Measurements from ENCODE around the gene SIGLEC6. TPM values are rescaled to one million over a fixed set of nuclear protein-coding genes. Genes with fewer than 3 reads are reported as not detected.

SIGLEC6 gene
- total RNA-seq, 1 experiment from 2014 or later, result not detected

GRCh38 chr19:51559240-51559639 is 27.8 kb upstream of the SIGLEC6 start:
- Histone ChIP-seq H3K9me3 (ENCODE audit: control insufficient read depth in 1 of 2, insufficient read depth in 1 of 2, low read depth in 1 of 2, low read length in 2 of 2) (no peaks in the 10 kb centered on the region), H3K9ac (ENCODE audit: low read length) (no peak overlapping the region), H3K79me2 (ENCODE audit: insufficient read depth, low read length) (no peaks in the 10 kb centered on the region), H3K4me3 (replicated peaks in 1 of 2; ENCODE audit: low read depth in 1 of 2, low read length in 2 of 2) (no peak overlapping the region), H3K36me3 (ENCODE audit: control insufficient read depth in 1 of 2, insufficient read depth in 2 of 2, low read length in 2 of 2) (no peaks in the 10 kb centered on the region), H2AFZ (ENCODE audit: low read depth, low read length, poor library complexity, severe bottlenecking) (no peak overlapping the region), H3K4me1 (ENCODE audit: control insufficient read depth in 1 of 2, insufficient read depth in 2 of 2, low read length in 2 of 2) (no peaks in the 10 kb centered on the region), H4K20me1 (ENCODE audit: insufficient read depth) (no peaks in the 10 kb centered on the region), H3K4me2 (ENCODE audit: low read length) (no peak overlapping the region), H3K27ac (ENCODE audit: low read depth, low read length) (no peak overlapping the region), H3K27me3 (ENCODE audit: insufficient read depth, low read length) (peaks cover 25% of the 10 kb centered on the region), H3K9me2 (ENCODE audit: insufficient read depth) (no peaks in the 10 kb centered on the region)
- ChIA-PET CTCF (no interaction called here), POLR2A (no interaction called here), RAD21 (ENCODE audit: low non-redundant PET in 1 of 2, low total read pairs in 2 of 2, uncharacterized antibody in 2 of 2, unreplicated experiment in 2 of 2) (no interaction called here)
- DNase-seq (ENCODE audit: low read depth, low spot score) (no peak), ATAC-seq (no peak)
- no TSS peak for BruUV-seq (replicated peaks)
- TF ChIP-seq JUND (IDR thresholded peaks at IDR 0.05) (no peak), ATF3 (IDR thresholded peaks at IDR 0.05) (no peak), SP1 (IDR thresholded peaks at IDR 0.05; ENCODE audit: low read depth) (no peak), TCF7L2 (IDR thresholded peaks at IDR 0.05; ENCODE audit: borderline replicate concordance, extremely low read depth, insufficient read depth, insufficient read length) (no peak), REST (IDR thresholded peaks at IDR 0.05; ENCODE audit: low read depth) (no peak), CBX3 (IDR thresholded peaks at IDR 0.05; ENCODE audit: low read depth) (no peak), YY1 (IDR thresholded peaks at IDR 0.05; ENCODE audit: extremely low read depth, insufficient replicate concordance, low read depth, low read length) (no peak), FOSL1 (IDR thresholded peaks at IDR 0.05; ENCODE audit: low read depth) (no peak), POLR2A (IDR thresholded peaks at IDR 0.05; ENCODE audit: borderline replicate concordance, extremely low read depth, insufficient read depth, insufficient read length) (no peak), EZH2 (IDR thresholded peaks at IDR 0.05) (no peak), EGR1 (IDR thresholded peaks at IDR 0.05; ENCODE audit: low read depth) (no peak), EZH2phosphoT487 (IDR thresholded peaks at IDR 0.05; ENCODE audit: borderline replicate concordance) (no peak), POLR2AphosphoS5 (IDR thresholded peaks at IDR 0.05; ENCODE audit: low read depth, low read length) (no peak)
- intact Hi-C loops (cut with micrococcal nuclease), result no loop called here

All from HCT116 (cell line).